Ovary (tissue), 9 donors: ENCODE data around the gene CDC16. TPM values are rescaled to one million over a fixed set of nuclear protein-coding genes. Genes with fewer than 3 reads are reported as not detected.

Experiments
- DNase-seq, 5 donors: peaks; one replicate each; pipeline ENCODE4 v3.0.0-alpha.2; 2019 to 2020
- H3K27ac ChIP-seq, 2 donors: fragments of 200-600 bp; one replicate each; pipeline versions ENCODE4 v1.5.1 to v1.8.0; 2019 to 2022
- H3K27me3 ChIP-seq: fragments of 200-600 bp; one replicate; pipeline ENCODE4 v1.8.0; 2022
- H3K36me3 ChIP-seq: fragments of 200-600 bp; sonication (generic); one replicate; pipeline ENCODE4 v1.5.1; 2019
- H3K4me1 ChIP-seq: one replicate; pipeline ENCODE4 v1.8.1; 2013; ENCODE audit warnings: mild to moderate bottlenecking, moderate library complexity; ENCODE audit not compliant: insufficient read depth
- H3K4me3 ChIP-seq: fragments of 200-600 bp; sonication (generic); one replicate; pipeline ENCODE4 v1.5.1; 2017
- H3K9me3 ChIP-seq, 2 donors: fragments of 200-600 bp in 1 of 2; sonication (generic) in 1 of 2; one replicate each; pipeline versions ENCODE4 v1.5.1 to v1.8.1; 2013 to 2019; ENCODE audit warnings: mild to moderate bottlenecking in 1 of 2, moderate library complexity in 1 of 2
- CTCF ChIP-seq, 3 donors: fragments of 450-650 bp in 2 of 3; fragments of 200-600 bp in 1 of 3; IDR thresholded peaks; one replicate each; pipeline versions ENCODE4 v1.5.1 to v1.8.0; 2016 to 2022; ENCODE audit warnings: antibody characterized with exemption in 3 of 3, mild to moderate bottlenecking in 1 of 3
- EP300 ChIP-seq: sonication (generic); formaldehyde crosslinking; IDR thresholded peaks from one replicate; pipeline ENCODE4 v1.6.1; 2017; ENCODE audit warnings: antibody characterized with exemption
- POLR2A ChIP-seq: fragments of 450-650 bp; IDR thresholded peaks from one replicate; pipeline ENCODE4 v1.6.1; 2017; ENCODE audit warnings: antibody characterized with exemption, mild to moderate bottlenecking, moderate library complexity
- WGBS, 3 donors: extraction: QIAGEN DNeasy Blood & Tissue Kit in 1 of 3; methylation state at CpG; one replicate each; pipeline versions ENCODE4 v1.1.5 to v1.1.7; 2013 to 2017; 5-methylcytosine and 5-hydroxymethylcytosine counted together
- intact Hi-C, 4 donors: fragments of 100-400 bp; cut with DNase I; formaldehyde crosslinking; loops; one replicate each; pipeline versions ENCODE4 v1.11.0 to v1.15.1; 2022 to 2023
- polyA plus RNA-seq, 2 donors: library from polyadenylated mRNA; stranded (reverse); fragments of 200-250 nt in 1 of 2; fragments of 350-450 nt in 1 of 2; fragmentation: Illumina TruSeq in 1 of 2; extraction: RNeasy Lipid Tissue Mini Kit (QIAGEN cat#74804) in 1 of 2; gene quantifications; one replicate each; pipeline ENCODE4 v1.2.3, GENCODE V29; 2013 to 2014
- total RNA-seq, 7 donors: library from RNA; depleted of rRNA in 2 of 7; stranded (reverse); fragments of >200 nt in 2 of 7; fragmentation: NEBNext Ultra II Directional in 3 of 7; extraction: Animal tissue kit (Norgen Biotek cat#: 25700) in 3 of 7; gene quantifications; one replicate each; pipeline versions ENCODE4 v1.1.0 to v1.2.4, GENCODE V29; 2016 to 2023
- donor health status: DM: no; HTN: no; CAD: no; lungs with moderate emphysema.
- donor health status: DM: no; HTN: no; CAD: no.
- donor health status: Bipolar disorder and iron deficiency.
- donor health status: DM: yes; HTN: yes; CAD: no.
- donor health status: DM: no; HTN: no; CAD: no.
- donor health status: DM: yes; HTN: yes; CAD: no.

The CDC16 gene
- total and polyA plus RNA-seq, 9 donors = 42.0 to 88.8 (median 55.2) TPM

- Histone ChIP-seq H3K27ac (peak overlapping the region in 1 of 2 donors; percentile 41), H3K27me3 (no peaks in the 10 kb centered on the region)
- peak in 2 of 5 donors; percentile 38 to 56 for DNase-seq
Measured at GRCh38 chr13:114222461-114222968, 12.2 kb upstream of the CDC16 start.

GRCh38 chr13:114224201-114224600, 10.5 kb upstream of the CDC16 start:
- no peak for TF ChIP-seq EP300
- TF ChIP-seq CTCF (IDR thresholded peaks at IDR 0.05) = no peak
- no peak for TF ChIP-seq POLR2A
- Histone ChIP-seq H3K27me3 (no peaks in the 10 kb centered on the region), H3K27ac (no peak overlapping the region), H3K36me3 (no peaks in the 10 kb centered on the region), H3K4me3 (no peak overlapping the region), H3K9me3 (no peaks in the 10 kb centered on the region), H3K4me1 (no peaks in the 10 kb centered on the region)
- DNase-seq = no peak
- 76 to 89% (median 85%) methylated on average over 9 to 13 of the region's 13 CpGs for WGBS, 3 donors
- intact Hi-C loops = no loop called here

More at GRCh38 chr13:114222461-114222968, 12.2 kb upstream of the CDC16 start:
- intact Hi-C loops = no loop called here
- H3K36me3 ChIP-seq = no peaks in the 10 kb centered on the region
- no peak overlapping the region for H3K4me3 ChIP-seq
- no peak for TF ChIP-seq EP300
- TF ChIP-seq CTCF (IDR thresholded peaks at IDR 0.05) = no peak
- TF ChIP-seq POLR2A = no peak
- 11 to 29% (median 17%) methylated on average over 9 of the region's 9 CpGs for WGBS, 3 donors
- no peaks in the 10 kb centered on the region for H3K4me1 ChIP-seq
- no peaks in the 10 kb centered on the region for H3K9me3 ChIP-seq

GRCh38 chr13:114225610-114226009, 9.1 kb upstream of the CDC16 start:
- H3K4me1 ChIP-seq = no peaks in the 10 kb centered on the region
- intact Hi-C loops = loop anchor here (2.0 to 5.0 kb wide), 4 partner anchors 198 to 413 kb away; no protein-coding TSS in a partner anchor
- no peak overlapping the region for H3K4me3 ChIP-seq
- no peak for TF ChIP-seq CTCF (IDR thresholded peaks at IDR 0.05)
- TF ChIP-seq EP300 = no peak
- no peak for TF ChIP-seq POLR2A
- DNase-seq = no peak
- WGBS, 3 donors = 70 to 74% (median 72%) methylated on average over 8 of the region's 8 CpGs
- H3K9me3 ChIP-seq = no peaks in the 10 kb centered on the region
- no peak overlapping the region for H3K27ac ChIP-seq
- H3K27me3 ChIP-seq = no peaks in the 10 kb centered on the region
- no peaks in the 10 kb centered on the region for H3K36me3 ChIP-seq

GRCh38 chr13:114226088-114226487, 8.6 kb upstream of the CDC16 start:
- intact Hi-C loops = loop anchor here (2.0 to 5.0 kb wide), 4 partner anchors 199 to 414 kb away; no protein-coding TSS in a partner anchor
- WGBS, 3 donors = 85 to 86% (median 85%) methylated on average over 11 of the region's 11 CpGs
- no peak overlapping the region for H3K4me3 ChIP-seq
- H3K36me3 ChIP-seq = no peaks in the 10 kb centered on the region
- no peaks in the 10 kb centered on the region for H3K9me3 ChIP-seq
- no peak overlapping the region for H3K27ac ChIP-seq
- TF ChIP-seq EP300 = no peak
- TF ChIP-seq POLR2A = no peak
- no peak for TF ChIP-seq CTCF (IDR thresholded peaks at IDR 0.05)
- no peaks in the 10 kb centered on the region for H3K4me1 ChIP-seq
- DNase-seq = no peak
- no peaks in the 10 kb centered on the region for H3K27me3 ChIP-seq
